ENCODE measurements around the gene PDLIM3.
A peak's percentile ranks its signal among the peaks of the same experiment; 100 is the strongest.

PDLIM3 gene

DNA sequence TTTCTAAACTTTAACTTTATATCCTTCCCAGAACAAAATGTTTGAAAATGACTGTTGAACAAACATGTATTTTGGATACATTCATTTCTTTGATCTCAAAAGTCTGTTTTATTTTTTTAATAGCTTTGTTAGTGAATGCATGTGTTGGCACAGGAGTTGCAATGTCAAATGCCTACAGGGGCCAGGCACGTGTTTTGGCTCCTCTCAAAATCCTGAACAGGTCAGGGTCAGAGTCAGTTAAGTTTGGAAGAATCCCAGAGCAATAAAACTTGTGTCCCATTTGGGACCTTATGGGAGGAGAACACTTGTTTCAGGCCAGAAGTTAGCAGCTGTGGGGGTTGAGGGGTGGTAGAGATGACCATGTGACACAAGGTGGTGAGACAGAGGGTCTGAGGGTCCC, 34.7 kb downstream of the PDLIM3 start:
- Histone ChIP-seq H3K4me3 (ENCODE audit: low read depth, low read length) (no peak overlapping the region), H3K27ac (ENCODE audit: extremely low read depth, low read depth, low read length) (no peak overlapping the region), H3K9me3 (ENCODE audit: control insufficient read depth, insufficient read depth, low read depth, low read length) (no peaks in the 10 kb centered on the region), H3K4me1 (ENCODE audit: control insufficient read depth, insufficient read depth, low read length) (0 out of 2 replicates have a peak, but pooled peaks cover 2% of the 10 kb centered on the region), H3K36me3 (ENCODE audit: control insufficient read depth in 2 of 2, insufficient read depth in 1 of 2, low read length in 2 of 2) (peaks cover 0 to 16% of the 10 kb centered on the region in 2 experiments; a peak in 1 of 3 replicates)
- CTCF ChIA-PET: interaction anchor here (0.7 kb wide), 1 partner anchor 521 kb away, joined by 4 read pairs; no protein-coding TSS in a partner anchor
- POLR2A ChIA-PET: no interaction called here
- no peak for TF ChIP-seq ZNF214 (tag by site-specific recombination; IDR thresholded peaks at IDR 0.05; ENCODE audit: borderline replicate concordance)
- no peak for TF ChIP-seq ZNF184 (tag by site-specific recombination; IDR thresholded peaks at IDR 0.05)
- TF ChIP-seq ZNF169 (tag by site-specific recombination; IDR thresholded peaks at IDR 0.05): no peak
- TF ChIP-seq KLF9 (tag by site-specific recombination; IDR thresholded peaks at IDR 0.05; ENCODE audit: low read depth): no peak
- TF ChIP-seq, protein P1, sequence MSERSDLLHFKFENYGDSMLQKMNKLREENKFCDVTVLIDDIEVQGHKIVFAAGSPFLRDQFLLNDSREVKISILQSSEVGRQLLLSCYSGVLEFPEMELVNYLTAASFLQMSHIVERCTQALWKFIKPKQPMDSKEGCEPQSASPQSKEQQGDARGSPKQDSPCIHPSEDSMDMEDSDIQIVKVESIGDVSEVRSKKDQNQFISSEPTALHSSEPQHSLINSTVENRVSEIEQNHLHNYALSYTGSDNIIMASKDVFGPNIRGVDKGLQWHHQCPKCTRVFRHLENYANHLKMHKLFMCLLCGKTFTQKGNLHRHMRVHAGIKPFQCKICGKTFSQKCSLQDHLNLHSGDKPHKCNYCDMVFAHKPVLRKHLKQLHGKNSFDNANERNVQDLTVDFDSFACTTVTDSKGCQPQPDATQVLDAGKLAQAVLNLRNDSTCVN (tag by site-specific recombination; optimal IDR thresholded peaks at IDR 0.05): no peak
- TF ChIP-seq TCF7L2 (IDR thresholded peaks at IDR 0.05; ENCODE audit: borderline replicate concordance, low read depth, low read length): no peak
- TF ChIP-seq YY1 (tag by site-specific recombination; IDR thresholded peaks at IDR 0.05): no peak
- no peak for TF ChIP-seq ZNF248 (tag by site-specific recombination; IDR thresholded peaks at IDR 0.05)
- TF ChIP-seq ZNF596 (tag by site-specific recombination; IDR thresholded peaks at IDR 0.05): no peak

DNA sequence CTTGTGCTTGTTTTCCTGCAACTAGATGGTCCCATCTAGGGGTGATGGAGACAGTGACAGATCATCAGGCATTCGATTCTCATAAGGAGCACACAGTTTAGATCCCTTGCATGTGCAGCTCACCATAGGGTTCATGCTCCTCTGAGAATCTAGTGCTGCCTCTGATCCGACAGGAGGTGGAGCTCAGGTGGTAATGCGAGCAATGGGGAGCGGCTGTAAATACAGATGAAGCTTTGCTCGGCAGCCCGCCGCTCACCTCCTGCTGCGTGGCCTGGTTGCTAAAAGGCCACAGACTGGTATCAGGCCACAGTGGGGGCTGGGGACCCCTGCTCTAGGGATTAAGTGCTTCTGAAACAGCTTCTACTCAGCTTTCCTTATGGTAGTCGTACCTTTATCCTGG, 35.3 kb downstream of the PDLIM3 start:
- POLR2A ChIA-PET: no interaction called here
- 0 out of 2 replicates have a peak, but pooled peaks cover 2% of the 10 kb centered on the region for H3K4me1 ChIP-seq (ENCODE audit: control insufficient read depth, insufficient read depth, low read length)
- no peaks in the 10 kb centered on the region for H3K9me3 ChIP-seq (ENCODE audit: control insufficient read depth, insufficient read depth, low read depth, low read length)
- no peak overlapping the region for H3K4me3 ChIP-seq (ENCODE audit: low read depth, low read length)
- H3K36me3 ChIP-seq (ENCODE audit: control insufficient read depth in 2 of 2, insufficient read depth in 1 of 2, low read length in 2 of 2): peaks cover 0 to 16% of the 10 kb centered on the region in 2 experiments; a peak in 1 of 3 replicates
- H3K27ac ChIP-seq (ENCODE audit: extremely low read depth, low read depth, low read length): no peak overlapping the region
- CTCF ChIA-PET: interaction anchor here (0.7 kb wide), 1 partner anchor 522 kb away, joined by 4 read pairs; no protein-coding TSS in a partner anchor
- peak; percentile 99 for TF ChIP-seq ZNF610 (tag by site-specific recombination; IDR thresholded peaks at IDR 0.05; ENCODE audit: borderline replicate concordance)
- TF ChIP-seq ZNF433 (tag by site-specific recombination; IDR thresholded peaks at IDR 0.05; ENCODE audit: low read depth): no peak
- TF ChIP-seq PRDM1 (tag by site-specific recombination; IDR thresholded peaks at IDR 0.05): no peak

DNA sequence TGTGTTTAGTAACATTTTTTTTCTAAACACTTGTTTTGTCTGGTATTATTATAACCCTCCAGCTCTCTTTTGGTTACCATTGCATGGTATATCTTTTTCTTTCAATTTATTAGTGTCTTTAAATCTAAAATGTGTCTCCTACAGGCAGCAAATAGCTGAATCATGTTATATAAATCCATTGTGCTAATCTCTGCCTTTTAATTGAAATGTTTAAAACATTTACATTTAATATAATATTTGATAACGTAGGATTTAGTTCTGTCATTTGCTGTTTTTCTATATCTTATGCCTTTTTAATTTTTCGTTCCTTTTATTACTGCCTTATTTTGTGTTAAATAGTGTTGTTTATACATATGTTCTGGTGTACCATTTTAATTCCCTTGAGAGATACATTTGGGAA, 46.7 kb downstream of the PDLIM3 start:
- TF ChIP-seq SETDB1 (IDR thresholded peaks at IDR 0.05; ENCODE audit: insufficient read length, low read length): peak; percentile 91
- TF ChIP-seq, protein P2, sequence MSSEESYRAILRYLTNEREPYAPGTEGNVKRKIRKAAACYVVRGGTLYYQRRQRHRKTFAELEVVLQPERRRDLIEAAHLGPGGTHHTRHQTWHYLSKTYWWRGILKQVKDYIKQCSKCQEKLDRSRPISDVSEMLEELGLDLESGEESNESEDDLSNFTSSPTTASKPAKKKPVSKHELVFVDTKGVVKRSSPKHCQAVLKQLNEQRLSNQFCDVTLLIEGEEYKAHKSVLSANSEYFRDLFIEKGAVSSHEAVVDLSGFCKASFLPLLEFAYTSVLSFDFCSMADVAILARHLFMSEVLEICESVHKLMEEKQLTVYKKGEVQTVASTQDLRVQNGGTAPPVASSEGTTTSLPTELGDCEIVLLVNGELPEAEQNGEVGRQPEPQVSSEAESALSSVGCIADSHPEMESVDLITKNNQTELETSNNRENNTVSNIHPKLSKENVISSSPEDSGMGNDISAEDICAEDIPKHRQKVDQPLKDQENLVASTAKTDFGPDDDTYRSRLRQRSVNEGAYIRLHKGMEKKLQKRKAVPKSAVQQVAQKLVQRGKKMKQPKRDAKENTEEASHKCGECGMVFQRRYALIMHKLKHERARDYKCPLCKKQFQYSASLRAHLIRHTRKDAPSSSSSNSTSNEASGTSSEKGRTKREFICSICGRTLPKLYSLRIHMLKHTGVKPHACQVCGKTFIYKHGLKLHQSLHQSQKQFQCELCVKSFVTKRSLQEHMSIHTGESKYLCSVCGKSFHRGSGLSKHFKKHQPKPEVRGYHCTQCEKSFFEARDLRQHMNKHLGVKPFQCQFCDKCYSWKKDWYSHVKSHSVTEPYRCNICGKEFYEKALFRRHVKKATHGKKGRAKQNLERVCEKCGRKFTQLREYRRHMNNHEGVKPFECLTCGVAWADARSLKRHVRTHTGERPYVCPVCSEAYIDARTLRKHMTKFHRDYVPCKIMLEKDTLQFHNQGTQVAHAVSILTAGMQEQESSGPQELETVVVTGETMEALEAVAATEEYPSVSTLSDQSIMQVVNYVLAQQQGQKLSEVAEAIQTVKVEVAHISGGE (tag by site-specific recombination; conservative IDR thresholded peaks at IDR 0.05; ENCODE audit: low read depth): no peak
- CTCF ChIA-PET: interaction anchor here (0.6 kb wide), 1 partner anchor 106 kb away, joined by 3 read pairs; no protein-coding TSS in a partner anchor
- Histone ChIP-seq H3K4me1 (ENCODE audit: control insufficient read depth, insufficient read depth, low read length) (no peaks in the 10 kb centered on the region), H3K9me3 (ENCODE audit: control insufficient read depth, insufficient read depth, low read depth, low read length) (no peaks in the 10 kb centered on the region), H3K27ac (ENCODE audit: extremely low read depth, low read depth, low read length) (no peak overlapping the region), H3K4me3 (ENCODE audit: low read depth, low read length) (no peak overlapping the region), H3K36me3 (ENCODE audit: control insufficient read depth in 2 of 2, insufficient read depth in 1 of 2, low read length in 2 of 2) (no peaks in the 10 kb centered on the region)
- POLR2A ChIA-PET: no interaction called here

DNA sequence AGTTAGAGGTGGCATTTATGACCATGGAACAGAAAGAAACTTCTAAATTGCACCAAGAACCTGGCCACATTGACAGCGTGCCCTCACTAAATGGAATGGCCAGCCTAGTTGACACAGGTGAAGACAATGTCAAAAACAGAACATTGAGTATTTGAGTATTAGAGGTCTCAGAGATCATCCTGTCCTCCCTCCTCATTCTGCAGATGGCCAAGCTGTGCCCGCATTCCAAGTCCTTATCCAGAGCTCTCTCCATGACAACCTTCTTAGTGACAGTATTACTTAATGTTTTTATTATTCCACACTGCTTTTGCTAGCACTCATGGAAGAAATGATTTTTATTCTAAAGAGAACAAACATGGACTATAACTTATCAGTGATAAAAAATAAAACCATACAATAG, 53.9 kb downstream of the PDLIM3 start:
- Histone ChIP-seq H3K36me3 (ENCODE audit: control insufficient read depth in 2 of 2, insufficient read depth in 1 of 2, low read length in 2 of 2) (no peaks in the 10 kb centered on the region), H3K9me3 (ENCODE audit: control insufficient read depth, insufficient read depth, low read depth, low read length) (no peaks in the 10 kb centered on the region), H3K4me1 (ENCODE audit: control insufficient read depth, insufficient read depth, low read length) (no peaks in the 10 kb centered on the region), H3K27ac (ENCODE audit: extremely low read depth, low read depth, low read length) (no peak overlapping the region), H3K4me3 (ENCODE audit: low read depth, low read length) (no peak overlapping the region)
- no peak for TF ChIP-seq ZNF146 (tag by site-specific recombination; IDR thresholded peaks at IDR 0.05)
- TF ChIP-seq ZNF549 (tag by site-specific recombination; IDR thresholded peaks at IDR 0.05): no peak
- TF ChIP-seq ZNF404 (tag by site-specific recombination; IDR thresholded peaks at IDR 0.05): no peak
- TF ChIP-seq ZNF544 (tag by site-specific recombination; IDR thresholded peaks at IDR 0.05): no peak
- TF ChIP-seq ZNF664 (tag by site-specific recombination; IDR thresholded peaks at IDR 0.05): no peak
- no peak for TF ChIP-seq ZNF433 (tag by site-specific recombination; IDR thresholded peaks at IDR 0.05; ENCODE audit: low read depth)
- ChIA-PET POLR2A (no interaction called here), CTCF (no interaction called here)

Data from HEK293 (cell line).